ENCODE measurements around the gene P2RX4.

Gene P2RX4

GRCh38 chr12:121240484-121241101 lies 30.7 kb downstream of the P2RX4 start:
- H3K27me3 ChIP-seq (ENCODE audit: insufficient read depth, low read depth): no peaks in the 10 kb centered on the region
- H3K27ac ChIP-seq: no peak overlapping the region
- no peak overlapping the region for H3K4me2 ChIP-seq
- H3K79me2 ChIP-seq (ENCODE audit: insufficient read depth, low read depth): no peaks in the 10 kb centered on the region
- H2AFZ ChIP-seq (ENCODE audit: low read depth): no peak overlapping the region
- no peak for TF ChIP-seq CTCF (conservative IDR thresholded peaks at IDR 0.05; ENCODE audit: low read depth, low read length)
- H4K20me1 ChIP-seq (ENCODE audit: insufficient read depth): no peaks in the 10 kb centered on the region
- peaks cover 6% of the 10 kb centered on the region for H3K4me1 ChIP-seq (ENCODE audit: low read depth, poor library complexity, severe bottlenecking)
- H3K9ac ChIP-seq: no peak overlapping the region
- no peaks in the 10 kb centered on the region for H3K36me3 ChIP-seq (ENCODE audit: insufficient read depth)
- H3K4me3 ChIP-seq (IDR thresholded peaks at IDR 0.05; ENCODE audit: insufficient read depth, low read depth, low read length): no peak overlapping the region

- Histone ChIP-seq H3K27me3 (ENCODE audit: insufficient read depth, low read depth) (no peaks in the 10 kb centered on the region), H2AFZ (ENCODE audit: low read depth) (no peak overlapping the region), H3K4me2 (no peak overlapping the region), H3K9ac (no peak overlapping the region), H3K4me3 (IDR thresholded peaks at IDR 0.05; ENCODE audit: insufficient read depth, low read depth, low read length) (no peak overlapping the region), H3K27ac (no peak overlapping the region), H4K20me1 (ENCODE audit: insufficient read depth) (no peaks in the 10 kb centered on the region), H3K79me2 (ENCODE audit: insufficient read depth, low read depth) (no peaks in the 10 kb centered on the region), H3K4me1 (ENCODE audit: low read depth, poor library complexity, severe bottlenecking) (peaks cover 6% of the 10 kb centered on the region), H3K36me3 (ENCODE audit: insufficient read depth) (no peaks in the 10 kb centered on the region)
- TF ChIP-seq CTCF (conservative IDR thresholded peaks at IDR 0.05; ENCODE audit: low read depth, low read length): no peak
These were observed 31.4 kb downstream of the P2RX4 start for GRCh38 chr12:121241156-121241970.

GRCh38 chr12:121245031-121245430 lies 35.1 kb downstream of the P2RX4 start:
- Histone ChIP-seq H3K36me3 (ENCODE audit: insufficient read depth) (no peaks in the 10 kb centered on the region), H3K4me3 (IDR thresholded peaks at IDR 0.05; ENCODE audit: insufficient read depth, low read depth, low read length) (no peak overlapping the region), H3K9ac (no peak overlapping the region), H3K4me1 (ENCODE audit: low read depth, poor library complexity, severe bottlenecking) (no peaks in the 10 kb centered on the region), H3K4me2 (no peak overlapping the region), H3K27me3 (ENCODE audit: insufficient read depth, low read depth) (no peaks in the 10 kb centered on the region), H3K27ac (no peak overlapping the region), H2AFZ (ENCODE audit: low read depth) (no peak overlapping the region), H4K20me1 (ENCODE audit: insufficient read depth) (no peaks in the 10 kb centered on the region), H3K79me2 (ENCODE audit: insufficient read depth, low read depth) (no peaks in the 10 kb centered on the region)
- no peak for TF ChIP-seq CTCF (conservative IDR thresholded peaks at IDR 0.05; ENCODE audit: low read depth, low read length)

- no peaks in the 10 kb centered on the region for H3K36me3 ChIP-seq (ENCODE audit: insufficient read depth)
- TF ChIP-seq CTCF (conservative IDR thresholded peaks at IDR 0.05; ENCODE audit: low read depth, low read length): no peak
- no peaks in the 10 kb centered on the region for H3K27me3 ChIP-seq (ENCODE audit: insufficient read depth, low read depth)
- no peak overlapping the region for H3K4me2 ChIP-seq
- no peak overlapping the region for H3K27ac ChIP-seq
- no peak overlapping the region for H2AFZ ChIP-seq (ENCODE audit: low read depth)
- no peaks in the 10 kb centered on the region for H3K4me1 ChIP-seq (ENCODE audit: low read depth, poor library complexity, severe bottlenecking)
- H4K20me1 ChIP-seq (ENCODE audit: insufficient read depth): no peaks in the 10 kb centered on the region
- H3K79me2 ChIP-seq (ENCODE audit: insufficient read depth, low read depth): no peaks in the 10 kb centered on the region
- no peak overlapping the region for H3K4me3 ChIP-seq (IDR thresholded peaks at IDR 0.05; ENCODE audit: insufficient read depth, low read depth, low read length)
- no peak overlapping the region for H3K9ac ChIP-seq
These were observed 36.0 kb downstream of the P2RX4 start for GRCh38 chr12:121245951-121246350.
